Measurements from ENCODE around the gene LINC00237.

LINC00237 gene

GRCh38 chr20:21125072-21125848, 19.1 kb upstream of the LINC00237 start:
- DNase-seq, result peak; percentile 40

GRCh38 chr20:21124190-21124589, 18.0 kb upstream of the LINC00237 start:
- no peak for DNase-seq

DNA sequence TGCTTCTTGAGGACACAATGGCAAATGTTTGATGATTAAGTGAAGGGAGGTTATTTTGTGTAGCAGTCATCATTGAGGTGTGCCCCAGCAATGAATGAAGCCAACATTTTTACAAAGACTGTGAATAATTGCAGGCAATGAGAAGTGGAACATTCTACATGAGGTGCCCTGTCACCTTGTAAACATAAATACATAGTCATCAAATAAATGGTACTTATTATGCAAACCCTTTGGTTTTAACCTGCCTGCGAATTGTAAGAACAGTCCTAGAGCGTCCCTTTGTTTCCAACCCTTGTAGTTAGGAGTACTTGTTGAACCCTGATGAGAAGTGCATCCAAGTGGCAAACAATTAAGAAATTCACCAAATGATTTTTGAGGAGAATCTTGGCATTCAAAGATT, 12.6 kb upstream of the LINC00237 start:
- no peak for DNase-seq

GRCh38 chr20:21118138-21118537, 12.0 kb upstream of the LINC00237 start:
- no peak for DNase-seq

GRCh38 chr20:21117521-21117920, 11.4 kb upstream of the LINC00237 start:
- no peak for DNase-seq

DNA sequence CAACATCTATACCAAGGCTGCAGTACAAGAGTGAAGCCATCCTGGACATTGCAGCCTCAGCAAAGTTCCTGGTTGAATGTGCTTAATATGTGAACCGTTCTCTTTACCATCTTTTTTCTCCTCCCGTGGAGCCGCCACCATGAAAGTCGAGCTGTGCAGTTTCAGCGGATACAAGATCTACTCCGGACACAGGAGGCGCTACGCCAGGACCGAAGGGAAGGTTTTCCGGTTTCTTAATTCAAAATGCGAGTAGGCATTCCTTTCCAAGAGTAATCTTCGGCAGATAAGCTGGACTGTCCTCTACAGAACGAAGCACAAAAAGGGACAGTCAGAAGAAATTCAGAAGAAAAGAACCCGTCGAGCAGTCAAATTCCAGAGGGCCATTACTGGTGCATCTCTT, 8.4 kb upstream of the LINC00237 start:
- DNase-seq, result no peak

DNA sequence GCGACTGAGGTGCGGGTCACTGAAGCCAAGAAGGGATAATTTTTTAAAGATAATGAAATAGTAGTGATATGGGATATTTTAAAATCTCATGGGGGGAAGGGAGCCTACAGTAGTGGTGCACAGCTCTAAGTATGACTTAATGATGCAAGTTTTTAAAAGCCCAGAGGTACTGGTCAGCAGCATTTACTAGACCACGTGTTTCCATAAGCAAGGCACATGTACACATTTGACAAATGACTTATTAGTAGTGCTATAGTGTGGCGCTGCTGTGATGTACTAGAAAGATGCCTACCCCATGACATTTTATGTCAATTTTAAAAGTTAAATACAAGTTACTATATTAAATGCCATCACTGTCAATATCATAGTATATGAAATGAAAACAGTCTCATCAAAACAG, 7.5 kb upstream of the LINC00237 start:
- DNase-seq, result no peak

GRCh38 chr20:21111416-21111815, 5.3 kb upstream of the LINC00237 start:
- DNase-seq, result no peak

DNA sequence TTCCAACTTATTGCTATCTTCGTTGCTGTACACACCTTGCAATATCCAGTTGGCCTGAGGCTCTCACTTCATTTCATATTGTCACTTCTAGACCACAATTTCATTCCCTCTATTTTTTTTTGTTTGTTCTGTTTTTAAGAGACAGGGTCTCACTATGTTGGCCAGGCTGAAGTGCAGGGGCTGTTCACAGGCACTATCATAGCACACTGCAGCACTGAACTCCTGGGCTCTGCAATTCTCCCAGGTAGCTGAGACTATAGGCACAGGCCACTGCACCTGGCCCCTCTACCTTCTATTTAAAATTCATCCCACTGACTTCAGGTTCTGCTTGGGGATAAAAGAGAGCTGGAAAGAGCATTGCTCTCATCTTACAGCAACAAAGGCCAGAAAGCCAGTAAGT, 4.7 kb upstream of the LINC00237 start:
- DNase-seq, result no peak

DNA sequence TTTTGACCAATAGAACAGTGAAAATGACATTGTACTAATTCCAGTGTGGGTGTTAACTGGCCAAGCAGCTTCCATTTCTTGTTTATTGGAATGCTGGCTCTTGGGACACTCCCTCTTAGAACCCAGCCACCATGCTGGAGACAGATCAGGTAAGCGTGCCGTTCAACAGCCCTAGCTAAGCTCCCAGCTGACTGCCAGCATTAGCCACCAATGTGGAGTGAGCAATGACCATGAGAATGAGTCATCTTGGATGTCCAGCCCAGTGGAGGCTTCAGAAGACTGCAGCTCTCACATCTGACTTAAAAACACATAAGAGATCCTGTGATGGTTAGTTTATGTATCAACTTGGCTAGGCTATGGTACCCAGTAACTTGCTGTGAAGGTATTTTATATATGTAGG, 3.0 kb upstream of the LINC00237 start:
- DNase-seq, result no peak

DNA sequence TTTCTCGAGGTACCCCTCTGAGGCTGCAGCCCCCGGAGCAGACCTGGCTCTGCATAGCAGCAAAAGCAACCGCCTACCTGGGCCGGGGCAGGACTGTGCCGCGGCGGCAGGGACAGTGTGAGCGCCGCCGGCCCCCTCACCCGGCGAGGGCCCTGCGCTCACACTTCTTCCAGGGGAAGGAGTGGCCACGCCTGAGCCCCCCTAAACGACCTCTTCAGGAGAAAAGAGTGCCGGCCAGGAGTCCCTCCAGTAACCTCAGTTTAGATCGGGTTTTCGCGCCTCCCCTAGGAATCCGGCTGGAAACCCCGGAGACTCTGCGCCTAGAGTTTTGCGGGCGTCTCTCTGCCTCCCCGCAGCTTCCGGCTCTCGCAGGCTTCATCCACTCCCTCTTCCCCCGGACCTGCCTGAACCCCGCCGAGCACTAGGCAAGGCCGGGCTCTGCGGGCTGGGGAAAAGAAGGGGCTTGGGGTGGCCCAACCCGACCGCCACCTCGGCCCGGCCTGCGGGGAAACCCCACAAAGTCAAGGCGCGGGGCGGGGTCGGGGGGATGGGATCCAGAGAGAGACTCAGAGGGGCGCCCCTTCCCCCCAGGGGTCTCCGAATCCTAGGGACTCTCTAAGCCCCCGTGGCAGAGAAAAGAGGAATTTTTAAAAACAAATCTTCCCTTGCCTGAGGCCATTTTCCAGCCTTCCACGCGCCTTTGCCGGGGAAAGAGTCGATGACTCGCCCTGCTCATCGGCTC, 558 bp downstream of the LINC00237 start:
- DNase-seq, result no peak

GRCh38 chr20:21104921-21105320, 1.2 kb downstream of the LINC00237 start:
- DNase-seq, result no peak

GRCh38 chr20:21104466-21104761, 1.7 kb downstream of the LINC00237 start:
- DNase-seq, result no peak

DNA sequence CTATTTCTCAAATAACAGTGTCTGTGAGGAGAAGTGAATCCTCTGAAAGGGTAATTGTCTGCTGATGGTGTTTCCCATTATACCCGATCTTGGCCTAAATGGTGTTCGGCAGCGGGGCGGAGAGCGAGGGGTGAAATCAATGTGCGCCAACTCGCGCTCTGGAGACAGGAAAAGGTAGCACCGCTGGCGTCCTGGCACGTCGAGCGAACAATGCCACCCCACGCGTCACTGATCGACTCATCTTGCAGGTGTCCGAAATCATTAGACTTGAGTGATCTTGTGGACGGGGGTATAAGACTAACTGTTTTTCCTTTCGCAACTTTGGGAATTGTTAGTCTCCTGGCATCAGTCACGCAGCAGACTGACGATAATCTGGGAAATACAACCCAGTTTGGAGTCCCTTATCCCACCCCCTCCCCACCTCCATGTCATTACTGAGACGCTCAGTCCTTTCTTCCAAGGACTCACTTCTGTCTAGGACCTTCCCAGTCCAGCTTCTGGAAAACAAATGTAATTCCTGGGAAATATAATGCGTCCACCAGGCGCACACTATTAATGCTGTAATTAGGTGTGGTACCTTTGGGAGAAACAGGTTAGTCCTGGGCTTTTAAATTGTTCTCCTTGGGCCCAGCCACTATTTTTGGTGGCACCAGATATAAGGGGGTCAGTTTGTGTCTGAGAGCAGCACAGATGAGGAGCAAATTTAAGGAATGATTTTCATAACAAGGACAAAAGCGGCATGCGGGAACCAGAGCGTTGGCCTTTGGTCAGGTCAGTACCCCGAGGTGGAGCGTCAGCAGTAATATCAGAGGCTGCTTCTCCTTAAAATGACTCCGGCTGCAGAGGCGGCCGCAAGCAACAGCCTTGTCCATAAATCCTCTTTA, 2.3 kb downstream of the LINC00237 start:
- DNase-seq, result no peak

DNA sequence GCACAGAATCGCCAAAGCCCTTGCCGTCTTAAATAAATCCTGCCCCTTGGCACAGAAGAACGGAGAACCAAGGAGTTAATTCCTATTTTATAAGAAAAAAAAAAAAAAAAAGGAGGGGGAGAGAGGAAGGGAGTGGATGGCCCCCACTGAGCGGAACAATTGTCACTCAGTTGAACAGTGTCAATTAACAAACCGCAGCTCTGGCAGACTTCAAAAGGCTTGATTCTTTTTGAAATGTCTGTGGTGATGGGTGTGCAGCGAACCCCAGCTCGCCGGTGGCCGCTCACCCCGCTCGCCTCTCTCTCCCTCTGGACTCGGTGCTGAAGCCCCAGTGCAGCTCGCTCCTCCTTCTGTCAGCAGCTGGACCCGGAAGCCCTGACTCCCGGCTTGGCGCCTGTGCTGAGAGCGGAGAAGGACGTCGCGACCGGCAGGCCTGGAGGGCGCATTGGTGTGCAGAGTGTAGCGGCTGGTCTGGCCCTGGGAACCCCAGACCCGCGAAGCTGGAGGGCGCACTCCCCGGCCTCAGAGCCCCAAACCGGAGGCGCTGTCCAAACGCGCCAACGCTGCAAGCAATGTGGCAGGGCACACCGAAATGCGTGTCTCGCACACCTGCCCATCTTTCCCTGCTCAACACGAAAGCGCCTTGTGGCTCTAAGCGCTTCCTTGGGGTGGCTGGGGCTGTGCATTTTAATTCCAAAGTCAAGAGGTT, 3.4 kb downstream of the LINC00237 start:
- no peak for DNase-seq

GRCh38 chr20:21101932-21102575, 4.1 kb downstream of the LINC00237 start:
- DNase-seq, result no peak

DNA sequence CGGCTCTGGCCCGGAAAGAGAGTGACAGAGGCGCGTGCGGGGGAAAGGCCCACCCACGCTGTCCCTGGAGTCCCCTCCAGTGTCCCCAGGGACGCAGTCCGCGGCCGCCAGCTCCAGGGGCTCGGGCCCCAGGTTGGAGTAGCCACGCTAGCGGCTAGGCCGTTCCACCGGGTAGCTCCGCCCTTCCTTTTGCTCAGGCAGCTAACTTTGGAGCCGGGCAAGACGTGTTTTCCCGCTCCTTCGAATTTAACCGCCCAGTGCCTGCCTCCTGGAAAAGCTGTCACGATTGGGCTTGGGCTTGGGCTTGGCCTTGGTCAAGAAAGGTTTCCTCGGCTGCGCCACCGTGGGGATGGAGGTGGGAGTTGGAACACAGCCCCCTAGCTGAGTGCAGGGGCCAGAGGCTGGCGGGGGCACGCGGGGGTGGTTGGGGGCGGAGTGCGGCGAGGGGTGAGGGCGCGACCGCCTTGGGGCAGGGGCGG, 4.7 kb downstream of the LINC00237 start:
- DNase-seq, result no peak

- peak; percentile 33 for DNase-seq
Measured at GRCh38 chr20:21100578-21101452, 5.3 kb downstream of the LINC00237 start.

- peak; percentile 10 for DNase-seq
Measured at GRCh38 chr20:21099751-21100577, 6.2 kb downstream of the LINC00237 start.

Data from fibroblast of skin of abdomen (primary cell).